HEK293T (cell line): Measurements from ENCODE around the gene RAD51B.

Experiments used
- CTCF ChIA-PET: fragments of 350-600 bp; formaldehyde crosslinking; extraction: SDS; loops from one replicate; lab custom pipeline; 2021; ENCODE audit warnings: antibody characterized with exemption, inconsistent platforms; lab: Yijun Ruan, JAX
- POLR2A ChIA-PET: fragments of 350-600 bp; formaldehyde crosslinking; extraction: SDS; loops from one replicate; lab custom pipeline; 2020; ENCODE audit warnings: antibody characterized with exemption, inconsistent platforms; lab: Yijun Ruan, JAX
- DNase-seq: peaks from one replicate; pipeline ENCODE4 v3.0.0; 2012; ENCODE audit warnings: mixed read lengths; ENCODE audit errors: extremely low spot score
- ARNT ChIP-seq: fragments of 450-650 bp; IDR thresholded peaks from 2 replicates; pipeline ENCODE4 v1.6.1; 2017; ENCODE audit warnings: mild to moderate bottlenecking
- BHLHE40 ChIP-seq: fragments of 450-650 bp; IDR thresholded peaks from 2 replicates; pipeline ENCODE4 v1.6.1; 2016; ENCODE audit warnings: mild to moderate bottlenecking, moderate library complexity, borderline replicate concordance
- CTBP1 ChIP-seq: fragments of 450-650 bp; IDR thresholded peaks from 2 replicates; pipeline ENCODE4 v1.6.1; 2016; ENCODE audit warnings: borderline replicate concordance
- ELF4 ChIP-seq: fragments of 450-650 bp; IDR thresholded peaks from 2 replicates; pipeline ENCODE4 v1.6.1; 2017; ENCODE audit warnings: antibody characterized with exemption
- FOXA1 ChIP-seq: fragments of 450-650 bp; IDR thresholded peaks from 2 replicates; pipeline ENCODE4 v1.6.1; 2016; ENCODE audit warnings: mild to moderate bottlenecking
- FOXK2 ChIP-seq: fragments of 450-650 bp; IDR thresholded peaks from 2 replicates; pipeline ENCODE4 v1.6.1; 2016; ENCODE audit warnings: mild to moderate bottlenecking
- FOXM1 ChIP-seq: fragments of 450-650 bp; IDR thresholded peaks from 2 replicates; pipeline ENCODE4 v1.6.1; 2017; ENCODE audit warnings: mild to moderate bottlenecking, borderline replicate concordance
- HDGF ChIP-seq: fragments of 450-650 bp; IDR thresholded peaks from 2 replicates; pipeline ENCODE4 v1.6.1; 2017; ENCODE audit warnings: antibody characterized with exemption, borderline replicate concordance
- L3MBTL2 ChIP-seq: fragments of 450-650 bp; conservative IDR thresholded peaks from 2 replicates; pipeline ENCODE4 v1.6.1; 2016; ENCODE audit warnings: mild to moderate bottlenecking
- LEF1 ChIP-seq: fragments of 450-650 bp; IDR thresholded peaks from 2 replicates; pipeline ENCODE4 v1.6.1; 2017; ENCODE audit warnings: mild to moderate bottlenecking, borderline replicate concordance
- NFRKB ChIP-seq: fragments of 450-650 bp; IDR thresholded peaks from 2 replicates; pipeline ENCODE4 v1.6.1; 2016; ENCODE audit warnings: mild to moderate bottlenecking, moderate library complexity
- PKNOX1 ChIP-seq: fragments of 450-650 bp; IDR thresholded peaks from 2 replicates; pipeline ENCODE4 v1.6.1; 2016
- SP1 ChIP-seq: fragments of 450-650 bp; IDR thresholded peaks from 2 replicates; pipeline ENCODE4 v1.6.1; 2017
- SUZ12 ChIP-seq: fragments of 450-650 bp; IDR thresholded peaks from 2 replicates; pipeline ENCODE4 v1.6.1; 2016; ENCODE audit warnings: mild to moderate bottlenecking
- TARDBP ChIP-seq: fragments of 450-650 bp; IDR thresholded peaks from 2 replicates; pipeline ENCODE4 v1.6.1; 2016
- ZNF384 ChIP-seq: fragments of 450-650 bp; IDR thresholded peaks from 2 replicates; pipeline ENCODE4 v1.6.1; 2016

The RAD51B gene

DNA sequence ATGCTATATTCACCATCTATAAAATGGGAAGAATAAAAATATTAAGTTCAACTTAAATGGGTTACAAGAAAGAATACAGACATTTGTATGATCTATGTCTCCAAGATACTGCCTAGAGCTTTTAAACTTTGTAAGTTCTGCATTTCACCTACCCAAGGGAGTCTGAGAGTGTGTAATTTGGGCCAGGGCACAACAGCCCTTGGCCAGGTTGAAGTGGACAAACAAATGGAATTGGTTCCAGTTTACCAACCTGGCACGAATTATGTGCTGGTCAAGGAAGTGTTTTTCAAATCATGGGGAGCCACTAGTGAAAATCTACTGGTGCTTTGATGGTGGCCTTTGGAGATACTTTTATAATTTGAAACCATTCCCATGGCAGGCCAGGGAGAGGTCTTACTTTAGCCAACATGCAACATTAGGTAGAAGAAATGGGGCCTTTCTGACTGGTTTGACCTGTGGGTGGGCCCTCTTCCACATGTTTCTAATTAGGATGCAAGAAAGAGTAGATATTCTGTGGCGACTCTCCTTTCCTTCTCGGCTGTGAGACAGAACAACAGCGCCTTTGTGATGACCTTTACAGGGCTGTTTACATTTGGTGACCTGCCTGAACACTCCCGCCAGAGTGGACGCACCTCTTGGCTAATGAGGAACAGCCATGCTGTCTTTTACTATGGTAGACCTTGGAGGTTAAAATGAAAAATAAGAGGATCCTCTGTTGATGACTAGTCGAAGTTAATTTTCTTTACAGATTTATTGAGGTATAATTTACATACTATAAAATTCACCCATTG, 496.7 kb downstream of the RAD51B start:
- CTCF ChIA-PET = no interaction called here
- POLR2A ChIA-PET = no interaction called here

DNA sequence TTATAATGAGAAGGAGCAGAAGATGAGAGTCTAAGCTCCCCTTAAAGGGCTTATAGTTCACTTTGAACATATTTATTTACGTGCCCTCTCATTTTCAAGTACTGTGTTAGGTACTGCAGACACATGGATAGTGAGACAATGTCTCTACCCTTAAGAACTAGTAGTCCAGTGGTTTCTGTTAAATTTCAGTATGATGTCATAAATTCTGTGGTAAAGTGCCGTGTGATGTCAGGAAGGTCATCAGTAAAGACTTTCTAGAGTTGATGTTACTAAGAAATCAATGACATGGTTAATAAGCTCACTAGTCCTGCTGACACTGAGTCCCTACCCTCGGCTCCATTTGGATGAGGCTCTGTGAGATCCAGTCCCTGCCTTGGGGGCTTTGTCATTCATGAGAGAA, 497.7 kb downstream of the RAD51B start:
- ChIA-PET CTCF (no interaction called here), POLR2A (no interaction called here)
- DNase-seq = no peak
- no peak for TF ChIP-seq L3MBTL2
- no peak for TF ChIP-seq ELF4
- TF ChIP-seq SUZ12 = no peak

More for the DNA sequence above, 496.7 kb downstream of the RAD51B start:
- TF ChIP-seq SP1 (no peak), LEF1 (no peak), ELF4 (no peak), NFRKB (no peak), PKNOX1 (no peak)
- DNase-seq = no peak

- TF ChIP-seq BHLHE40 (no peak), TARDBP (no peak), CTBP1 (no peak), LEF1 (no peak), L3MBTL2 (no peak), FOXA1 (no peak), SUZ12 (no peak), FOXM1 (no peak), NFRKB (no peak), ARNT (no peak), ZNF384 (no peak), SP1 (no peak), PKNOX1 (no peak), ELF4 (no peak), HDGF (no peak), FOXK2 (no peak)
- ChIA-PET POLR2A (no interaction called here), CTCF (interaction anchor here (0.6 kb wide), 1 partner anchor 40 kb away, joined by 4 read pairs; no protein-coding TSS in a partner anchor)
- no peak for DNase-seq
Measured at GRCh38 chr14:68318828-68319227, 499.2 kb downstream of the RAD51B start.

DNA sequence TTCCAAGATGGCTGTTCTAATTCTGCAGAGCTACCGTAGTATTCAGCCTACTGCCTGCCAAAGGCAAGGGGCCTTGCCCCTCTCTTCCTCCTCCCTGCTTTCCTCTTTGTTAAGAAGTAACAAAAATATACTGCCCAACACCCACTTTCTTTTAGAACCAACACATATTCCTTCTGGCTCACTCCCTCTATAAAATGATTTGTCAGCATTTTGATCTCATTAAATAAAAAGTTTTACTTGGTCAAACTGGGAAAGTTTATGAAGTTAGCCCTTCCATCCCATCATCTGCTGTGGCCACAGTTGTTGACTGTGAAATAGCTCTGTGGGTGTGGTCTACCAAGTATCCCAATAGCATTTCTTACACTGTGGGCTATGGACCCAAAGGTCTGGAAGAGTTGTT, 500.9 kb downstream of the RAD51B start:
- CTCF ChIA-PET = no interaction called here
- POLR2A ChIA-PET = no interaction called here
- no peak for TF ChIP-seq PKNOX1
- no peak for TF ChIP-seq SUZ12
- no peak for TF ChIP-seq FOXA1
- no peak for TF ChIP-seq SP1
- TF ChIP-seq CTBP1 = no peak
- no peak for TF ChIP-seq HDGF
- TF ChIP-seq TARDBP = no peak
- no peak for TF ChIP-seq ZNF384
- TF ChIP-seq L3MBTL2 = no peak
- TF ChIP-seq ARNT = no peak
- DNase-seq = no peak

- ChIA-PET POLR2A (no interaction called here), CTCF (interaction anchor here (1.0 to 1.1 kb wide), 2 partner anchors 53 to 467 kb away, joined by 3 to 4 read pairs; no protein-coding TSS in a partner anchor)
- TF ChIP-seq ELF4 (no peak), L3MBTL2 (no peak), FOXM1 (no peak), ZNF384 (no peak), SUZ12 (no peak), FOXK2 (no peak), HDGF (no peak), SP1 (no peak), PKNOX1 (no peak), CTBP1 (no peak), FOXA1 (no peak), LEF1 (no peak), NFRKB (no peak), BHLHE40 (no peak), TARDBP (no peak)
- no peak for DNase-seq
Measured at GRCh38 chr14:68322940-68323620, 503.5 kb downstream of the RAD51B start.

GRCh38 chr14:68325267-68325807, 505.8 kb downstream of the RAD51B start:
- no peak for DNase-seq
- CTCF ChIA-PET = no interaction called here
- TF ChIP-seq FOXK2 (no peak), SUZ12 (no peak), FOXM1 (no peak), LEF1 (no peak), TARDBP (no peak), BHLHE40 (no peak), NFRKB (no peak), CTBP1 (no peak), FOXA1 (no peak), ELF4 (no peak), L3MBTL2 (no peak), ARNT (no peak), ZNF384 (no peak), PKNOX1 (no peak), HDGF (no peak), SP1 (no peak)
- POLR2A ChIA-PET = no interaction called here
